HEK293 (cell line): Measurements from ENCODE around the gene APCDD1.
A peak's percentile ranks its signal among the peaks of the same experiment; 100 is the strongest.

Experiments
- CTCF ChIA-PET: fragments of 350-600 bp; formaldehyde crosslinking; extraction: SDS; loops from one replicate; lab custom pipeline; 2021; ENCODE audit warnings: antibody characterized with exemption; lab: Yijun Ruan, JAX
- POLR2A ChIA-PET: fragments of 300-600 bp; formaldehyde crosslinking; extraction: SDS; loops from one replicate; lab custom pipeline; 2020; ENCODE audit warnings: antibody characterized with exemption, inconsistent platforms; lab: Yijun Ruan, JAX
- H3K27ac ChIP-seq: fragments of 200-500 bp; sonication (Bioruptor generic); 2 replicates; pipeline ENCODE4 v1.5.1; 2014; ENCODE audit warnings: low read depth, low read length, control low read depth, inconsistent platforms; ENCODE audit errors: extremely low read depth
- H3K36me3 ChIP-seq, 2 experiments: fragments of 200-500 bp in 1 of 2; sonication (Bioruptor generic) in 1 of 2; 1 replicate in 1 of 2; 2 replicates in 1 of 2; pipeline ENCODE4 v1.5.1; 2014 to 2017; ENCODE audit warnings: inconsistent platforms in 2 of 2, low read length in 2 of 2; ENCODE audit not compliant: control insufficient read depth in 2 of 2, insufficient read depth in 1 of 2
- H3K4me1 ChIP-seq: fragments of 200-500 bp; sonication (Bioruptor generic); 2 replicates; pipeline ENCODE4 v1.5.1; 2014; ENCODE audit warnings: mild to moderate bottlenecking, low read length, inconsistent platforms; ENCODE audit not compliant: control insufficient read depth, insufficient read depth
- H3K4me3 ChIP-seq: 2 replicates; pipeline ENCODE4 v1.5.1; 2011; ENCODE audit warnings: low read depth, mild to moderate bottlenecking, control low read depth, low read length, moderate library complexity
- H3K9me3 ChIP-seq: fragments of 200-500 bp; sonication (Bioruptor generic); 2 replicates; pipeline ENCODE4 v1.5.1; 2014; ENCODE audit warnings: low read depth, low read length, inconsistent platforms; ENCODE audit not compliant: control insufficient read depth, insufficient read depth
- ELK4 ChIP-seq: IDR thresholded peaks from 2 replicates; pipeline ENCODE4 v1.6.1; 2011; ENCODE audit warnings: mild to moderate bottlenecking, low read depth, low read length, borderline replicate concordance
- GLIS1 ChIP-seq: fragments of 450-650 bp; formaldehyde crosslinking; IDR thresholded peaks from 2 replicates; pipeline ENCODE4 v1.5.1; 2016; ENCODE audit warnings: missing biosample characterization, missing genetic modification characterization
- PATZ1 ChIP-seq: fragments of 450-650 bp; formaldehyde crosslinking; IDR thresholded peaks from 2 replicates; pipeline ENCODE4 v1.5.1; 2016; ENCODE audit warnings: missing biosample characterization, missing genetic modification characterization
- SALL2 ChIP-seq: fragments of 450-650 bp; formaldehyde crosslinking; IDR thresholded peaks from 2 replicates; pipeline ENCODE4 v1.5.0; 2017; ENCODE audit warnings: missing biosample characterization, mild to moderate bottlenecking, missing genetic modification characterization, borderline replicate concordance
- ZBTB8A ChIP-seq: fragments of 450-650 bp; formaldehyde crosslinking; IDR thresholded peaks from 2 replicates; pipeline ENCODE4 v1.5.1; 2016; ENCODE audit warnings: missing biosample characterization, missing genetic modification characterization
- ZFP41 ChIP-seq: fragments of 450-650 bp; formaldehyde crosslinking; IDR thresholded peaks from 2 replicates; pipeline ENCODE4 v1.5.1; 2016; ENCODE audit warnings: missing biosample characterization, missing genetic modification characterization, borderline replicate concordance
- ZNF146 ChIP-seq: fragments of 450-650 bp; formaldehyde crosslinking; IDR thresholded peaks from 2 replicates; pipeline ENCODE4 v1.5.1; 2016; ENCODE audit warnings: missing biosample characterization, missing genetic modification characterization
- ZNF155 ChIP-seq: fragments of 450-650 bp; formaldehyde crosslinking; IDR thresholded peaks from 2 replicates; pipeline ENCODE4 v1.5.1; 2016; ENCODE audit warnings: missing biosample characterization, missing genetic modification characterization
- ZNF302 ChIP-seq: fragments of 450-650 bp; formaldehyde crosslinking; IDR thresholded peaks from 2 replicates; pipeline ENCODE4 v1.5.1; 2016; ENCODE audit warnings: missing biosample characterization, missing genetic modification characterization, low read depth
- ZNF350 ChIP-seq: fragments of 450-650 bp; formaldehyde crosslinking; IDR thresholded peaks from 2 replicates; pipeline ENCODE4 v1.5.0; 2017; ENCODE audit warnings: missing biosample characterization, mild to moderate bottlenecking, missing genetic modification characterization
- ZNF394 ChIP-seq: fragments of 450-650 bp; formaldehyde crosslinking; IDR thresholded peaks from 2 replicates; pipeline ENCODE4 v1.5.1; 2016; ENCODE audit warnings: missing biosample characterization, missing genetic modification characterization, mild to moderate bottlenecking, moderate library complexity, borderline replicate concordance
- ZNF513 ChIP-seq: fragments of 450-650 bp; IDR thresholded peaks from 2 replicates; pipeline ENCODE4 v1.5.1; 2018; ENCODE audit warnings: missing biosample characterization, missing genetic modification characterization
- ZNF544 ChIP-seq: fragments of 450-650 bp; formaldehyde crosslinking; IDR thresholded peaks from 2 replicates; pipeline ENCODE4 v1.5.0; 2017; ENCODE audit warnings: missing biosample characterization, missing genetic modification characterization
- ZNF76 ChIP-seq: fragments of 450-650 bp; formaldehyde crosslinking; IDR thresholded peaks from 2 replicates; pipeline ENCODE4; 2016; ENCODE audit warnings: low read depth, missing biosample characterization, missing genetic modification characterization, borderline replicate concordance
- ZNF837 ChIP-seq: fragments of 450-650 bp; formaldehyde crosslinking; IDR thresholded peaks from 2 replicates; pipeline ENCODE4 v1.5.1; 2016; ENCODE audit warnings: missing biosample characterization, missing genetic modification characterization
- ZSCAN23 ChIP-seq: fragments of 450-650 bp; formaldehyde crosslinking; IDR thresholded peaks from 2 replicates; pipeline ENCODE4 v1.5.1; 2016; ENCODE audit warnings: missing biosample characterization, missing genetic modification characterization
- TF ChIP-seq, protein P1 (sequence below): fragments of 450-650 bp; formaldehyde crosslinking; IDR thresholded peaks from 2 replicates; pipeline ENCODE4 v1.5.1; 2016; ENCODE audit warnings: missing biosample characterization, missing genetic modification characterization
- TF ChIP-seq, protein P2 (sequence below): fragments of 450-650 bp; IDR thresholded peaks from 2 replicates; pipeline ENCODE4 v1.5.1; 2018; ENCODE audit warnings: missing biosample characterization, mild to moderate bottlenecking, missing genetic modification characterization
- TF ChIP-seq, protein P3 (sequence below): fragments of 450-650 bp; formaldehyde crosslinking; IDR thresholded peaks from 2 replicates; pipeline ENCODE4 v1.5.1; 2016; ENCODE audit warnings: missing biosample characterization, missing genetic modification characterization
- TF ChIP-seq, protein P4 (sequence below): fragments of 450-650 bp; formaldehyde crosslinking; IDR thresholded peaks from 2 replicates; pipeline ENCODE4 v1.5.1; 2016; ENCODE audit warnings: missing biosample characterization, missing genetic modification characterization

APCDD1 gene

GRCh38 chr18:10475654-10476291, 21.3 kb downstream of the APCDD1 start:
- TF ChIP-seq ZFP41 (tag by site-specific recombination) (no peak), ZNF146 (tag by site-specific recombination) (no peak), GLIS1 (tag by site-specific recombination) (no peak), ZNF302 (tag by site-specific recombination) (no peak), ZNF513 (no peak), ZNF155 (tag by site-specific recombination) (no peak), ZNF350 (tag by site-specific recombination) (no peak), SALL2 (tag by site-specific recombination) (no peak), ZNF837 (tag by site-specific recombination) (no peak), ZNF544 (tag by site-specific recombination) (no peak)
- TF ChIP-seq, protein P1, sequence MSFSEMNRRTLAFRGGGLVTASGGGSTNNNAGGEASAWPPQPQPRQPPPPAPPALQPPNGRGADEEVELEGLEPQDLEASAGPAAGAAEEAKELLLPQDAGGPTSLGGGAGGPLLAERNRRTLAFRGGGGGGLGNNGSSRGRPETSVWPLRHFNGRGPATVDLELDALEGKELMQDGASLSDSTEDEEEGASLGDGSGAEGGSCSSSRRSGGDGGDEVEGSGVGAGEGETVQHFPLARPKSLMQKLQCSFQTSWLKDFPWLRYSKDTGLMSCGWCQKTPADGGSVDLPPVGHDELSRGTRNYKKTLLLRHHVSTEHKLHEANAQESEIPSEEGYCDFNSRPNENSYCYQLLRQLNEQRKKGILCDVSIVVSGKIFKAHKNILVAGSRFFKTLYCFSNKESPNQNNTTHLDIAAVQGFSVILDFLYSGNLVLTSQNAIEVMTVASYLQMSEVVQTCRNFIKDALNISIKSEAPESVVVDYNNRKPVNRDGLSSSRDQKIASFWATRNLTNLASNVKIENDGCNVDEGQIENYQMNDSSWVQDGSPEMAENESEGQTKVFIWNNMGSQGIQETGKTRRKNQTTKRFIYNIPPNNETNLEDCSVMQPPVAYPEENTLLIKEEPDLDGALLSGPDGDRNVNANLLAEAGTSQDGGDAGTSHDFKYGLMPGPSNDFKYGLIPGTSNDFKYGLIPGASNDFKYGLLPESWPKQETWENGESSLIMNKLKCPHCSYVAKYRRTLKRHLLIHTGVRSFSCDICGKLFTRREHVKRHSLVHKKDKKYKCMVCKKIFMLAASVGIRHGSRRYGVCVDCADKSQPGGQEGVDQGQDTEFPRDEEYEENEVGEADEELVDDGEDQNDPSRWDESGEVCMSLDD (tag by site-specific recombination) = no peak
- TF ChIP-seq, all 188 proteins: peak for 0
- Histone ChIP-seq H3K27ac (no peak overlapping the region), H3K4me1 (peaks cover 12% of the 10 kb centered on the region), H3K4me3 (no peak overlapping the region), H3K9me3 (no peaks in the 10 kb centered on the region), H3K36me3 (no peaks in the 10 kb centered on the region)
- POLR2A ChIA-PET = no interaction called here
- CTCF ChIA-PET = interaction anchor here (0.7 kb wide), 1 partner anchor 19 kb away, joined by 3 read pairs; no protein-coding TSS in a partner anchor

- POLR2A ChIA-PET = no interaction called here
- CTCF ChIA-PET = interaction anchor here (0.7 kb wide), 1 partner anchor 20 kb away, joined by 3 read pairs; no protein-coding TSS in a partner anchor
- Histone ChIP-seq H3K4me3 (no peak overlapping the region), H3K27ac (no peak overlapping the region), H3K36me3 (no peaks in the 10 kb centered on the region), H3K4me1 (peaks cover 12% of the 10 kb centered on the region), H3K9me3 (no peaks in the 10 kb centered on the region)
- TF ChIP-seq ZNF76 (tag by site-specific recombination) = no peak
- 0 out of 2 replicates have a peak, but pooled peaks have one; percentile 36 for TF ChIP-seq ZNF394
- no peak for TF ChIP-seq ZSCAN23 (tag by site-specific recombination)
- TF ChIP-seq, protein P2, sequence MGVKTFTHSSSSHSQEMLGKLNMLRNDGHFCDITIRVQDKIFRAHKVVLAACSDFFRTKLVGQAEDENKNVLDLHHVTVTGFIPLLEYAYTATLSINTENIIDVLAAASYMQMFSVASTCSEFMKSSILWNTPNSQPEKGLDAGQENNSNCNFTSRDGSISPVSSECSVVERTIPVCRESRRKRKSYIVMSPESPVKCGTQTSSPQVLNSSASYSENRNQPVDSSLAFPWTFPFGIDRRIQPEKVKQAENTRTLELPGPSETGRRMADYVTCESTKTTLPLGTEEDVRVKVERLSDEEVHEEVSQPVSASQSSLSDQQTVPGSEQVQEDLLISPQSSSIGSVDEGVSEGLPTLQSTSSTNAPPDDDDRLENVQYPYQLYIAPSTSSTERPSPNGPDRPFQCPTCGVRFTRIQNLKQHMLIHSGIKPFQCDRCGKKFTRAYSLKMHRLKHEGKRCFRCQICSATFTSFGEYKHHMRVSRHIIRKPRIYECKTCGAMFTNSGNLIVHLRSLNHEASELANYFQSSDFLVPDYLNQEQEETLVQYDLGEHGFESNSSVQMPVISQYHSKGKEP (tag by site-specific recombination) = no peak
- no peak for TF ChIP-seq ZBTB8A (tag by site-specific recombination)
- no peak for TF ChIP-seq ZNF146 (tag by site-specific recombination)
- TF ChIP-seq, protein P3, sequence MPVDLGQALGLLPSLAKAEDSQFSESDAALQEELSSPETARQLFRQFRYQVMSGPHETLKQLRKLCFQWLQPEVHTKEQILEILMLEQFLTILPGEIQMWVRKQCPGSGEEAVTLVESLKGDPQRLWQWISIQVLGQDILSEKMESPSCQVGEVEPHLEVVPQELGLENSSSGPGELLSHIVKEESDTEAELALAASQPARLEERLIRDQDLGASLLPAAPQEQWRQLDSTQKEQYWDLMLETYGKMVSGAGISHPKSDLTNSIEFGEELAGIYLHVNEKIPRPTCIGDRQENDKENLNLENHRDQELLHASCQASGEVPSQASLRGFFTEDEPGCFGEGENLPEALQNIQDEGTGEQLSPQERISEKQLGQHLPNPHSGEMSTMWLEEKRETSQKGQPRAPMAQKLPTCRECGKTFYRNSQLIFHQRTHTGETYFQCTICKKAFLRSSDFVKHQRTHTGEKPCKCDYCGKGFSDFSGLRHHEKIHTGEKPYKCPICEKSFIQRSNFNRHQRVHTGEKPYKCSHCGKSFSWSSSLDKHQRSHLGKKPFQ = no peak
- TF ChIP-seq, protein P4, sequence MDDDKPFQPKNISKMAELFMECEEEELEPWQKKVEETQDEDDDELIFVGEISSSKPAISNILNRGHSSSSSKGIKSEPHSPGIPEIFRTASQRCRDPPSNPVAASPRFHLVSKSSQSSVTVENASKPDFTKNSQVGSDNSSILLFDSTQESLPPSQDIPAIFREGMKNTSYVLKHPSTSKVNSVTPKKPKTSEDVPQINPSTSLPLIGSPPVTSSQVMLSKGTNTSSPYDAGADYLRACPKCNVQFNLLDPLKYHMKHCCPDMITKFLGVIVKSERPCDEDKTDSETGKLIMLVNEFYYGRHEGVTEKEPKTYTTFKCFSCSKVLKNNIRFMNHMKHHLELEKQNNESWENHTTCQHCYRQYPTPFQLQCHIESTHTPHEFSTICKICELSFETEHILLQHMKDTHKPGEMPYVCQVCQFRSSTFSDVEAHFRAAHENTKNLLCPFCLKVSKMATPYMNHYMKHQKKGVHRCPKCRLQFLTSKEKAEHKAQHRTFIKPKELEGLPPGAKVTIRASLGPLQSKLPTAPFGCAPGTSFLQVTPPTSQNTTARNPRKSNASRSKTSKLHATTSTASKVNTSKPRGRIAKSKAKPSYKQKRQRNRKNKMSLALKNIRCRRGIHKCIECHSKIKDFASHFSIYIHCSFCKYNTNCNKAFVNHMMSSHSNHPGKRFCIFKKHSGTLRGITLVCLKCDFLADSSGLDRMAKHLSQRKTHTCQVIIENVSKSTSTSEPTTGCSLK (tag by site-specific recombination) = no peak
- no peak for TF ChIP-seq ELK4
- TF ChIP-seq PATZ1 (tag by site-specific recombination) = no peak
Measured at GRCh38 chr18:10476338-10476791, 21.9 kb downstream of the APCDD1 start.
